ENCODE measurements around the gene TMC8. TPM values are rescaled to one million over a fixed set of nuclear protein-coding genes. Genes with fewer than 3 reads are reported as not detected.
A peak's percentile ranks its signal among the peaks of the same experiment; 100 is the strongest.

TMC8 gene
- total RNA-seq, 2 donors from 2014 or later = 5.3 to 5.4 TPM

GRCh38 chr17:78110363-78111015 is 20.1 kb upstream of the TMC8 start:
- H3K4me1 ChIP-seq = no peaks in the 10 kb centered on the region
- no peak overlapping the region for H3K27ac ChIP-seq
- H3K36me3 ChIP-seq = peaks cover 3% of the 10 kb centered on the region
- TF ChIP-seq CTCF (IDR thresholded peaks at IDR 0.05) = no peak
- no peak for DNase-seq
- H3K9me3 ChIP-seq = no peaks in the 10 kb centered on the region
- H3K9ac ChIP-seq (ENCODE audit: low read depth in 2 of 2, low read length in 2 of 2) = no peak overlapping the region
- intact Hi-C loops (cut with DNase I) = loop anchor here (5.0 kb wide), 1 partner anchor 67 kb away; no protein-coding TSS in a partner anchor
- H3K27me3 ChIP-seq = no peaks in the 10 kb centered on the region
- no peak overlapping the region for H3K4me3 ChIP-seq

- no peak for TF ChIP-seq CTCF (IDR thresholded peaks at IDR 0.05)
- H3K27me3 ChIP-seq = no peaks in the 10 kb centered on the region
- H3K4me1 ChIP-seq = no peaks in the 10 kb centered on the region
- no peak overlapping the region for H3K4me3 ChIP-seq
- H3K9ac ChIP-seq (ENCODE audit: low read depth in 2 of 2, low read length in 2 of 2) = no peak overlapping the region
- DNase-seq = no peak
- no peak overlapping the region for H3K27ac ChIP-seq
- no peaks in the 10 kb centered on the region for H3K9me3 ChIP-seq
- H3K36me3 ChIP-seq = peaks cover 3% of the 10 kb centered on the region
- intact Hi-C loops (cut with DNase I) = loop anchor here (5.0 kb wide), 1 partner anchor 66 kb away; no protein-coding TSS in a partner anchor
Observed at GRCh38 chr17:78111016-78111726, 19.4 kb upstream of the TMC8 start.

- Histone ChIP-seq H3K27me3 (no peaks in the 10 kb centered on the region), H3K9ac (ENCODE audit: low read depth in 2 of 2, low read length in 2 of 2) (no peak overlapping the region), H3K27ac (no peak overlapping the region), H3K4me3 (no peak overlapping the region), H3K4me1 (no peaks in the 10 kb centered on the region), H3K9me3 (no peaks in the 10 kb centered on the region), H3K36me3 (peaks cover 3% of the 10 kb centered on the region)
- TF ChIP-seq CTCF (IDR thresholded peaks at IDR 0.05) = no peak
- no peak for DNase-seq
- intact Hi-C loops (cut with DNase I) = loop anchor here (2.0 to 5.0 kb wide), 2 partner anchors 65 to 139 kb away; no protein-coding TSS in a partner anchor
Observed at GRCh38 chr17:78111727-78112517, 18.6 kb upstream of the TMC8 start.

- Histone ChIP-seq H3K27ac (no peak overlapping the region), H3K9ac (ENCODE audit: low read depth in 2 of 2, low read length in 2 of 2) (peak overlapping the region in 1 of 2 donors; percentile 47), H3K4me1 (no peaks in the 10 kb centered on the region), H3K27me3 (no peaks in the 10 kb centered on the region), H3K9me3 (no peaks in the 10 kb centered on the region), H3K36me3 (peaks cover 3% of the 10 kb centered on the region), H3K4me3 (no peak overlapping the region)
- TF ChIP-seq CTCF (IDR thresholded peaks at IDR 0.05) = peak; percentile 99
- DNase-seq = peak; percentile 86
- intact Hi-C loops (cut with DNase I) = loop anchor here (2.0 to 5.0 kb wide), 2 partner anchors 65 to 138 kb away; no protein-coding TSS in a partner anchor
Observed at GRCh38 chr17:78112518-78113471, 17.8 kb upstream of the TMC8 start.
